ENCODE measurements around the gene OR6J1.

DNA sequence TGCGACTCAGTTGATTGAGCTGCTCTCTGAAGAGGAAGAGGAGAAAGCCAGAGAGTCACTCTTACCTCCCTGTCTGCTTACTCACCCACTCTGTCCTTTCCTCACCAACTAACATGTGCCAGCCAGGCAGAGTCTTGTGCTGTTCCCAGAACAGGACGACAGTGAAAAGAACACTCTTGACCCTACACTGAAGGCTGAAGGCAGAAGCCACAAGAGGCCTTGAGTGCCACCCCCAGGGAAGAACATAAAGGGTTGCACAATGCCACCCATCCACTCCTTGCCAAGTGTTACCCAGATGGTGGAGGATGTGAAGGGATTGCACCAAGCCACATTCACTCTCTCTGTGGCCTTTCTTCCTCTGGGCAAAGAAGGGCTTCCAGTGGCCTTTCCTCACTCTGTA is 33.2 kb downstream of the OR6J1 start:
- TF ChIP-seq POLR2A (IDR thresholded peaks at IDR 0.05) (no peak), POLR2AphosphoS5 (IDR thresholded peaks at IDR 0.05) (no peak)
- TF ChIP-seq, protein P1, sequence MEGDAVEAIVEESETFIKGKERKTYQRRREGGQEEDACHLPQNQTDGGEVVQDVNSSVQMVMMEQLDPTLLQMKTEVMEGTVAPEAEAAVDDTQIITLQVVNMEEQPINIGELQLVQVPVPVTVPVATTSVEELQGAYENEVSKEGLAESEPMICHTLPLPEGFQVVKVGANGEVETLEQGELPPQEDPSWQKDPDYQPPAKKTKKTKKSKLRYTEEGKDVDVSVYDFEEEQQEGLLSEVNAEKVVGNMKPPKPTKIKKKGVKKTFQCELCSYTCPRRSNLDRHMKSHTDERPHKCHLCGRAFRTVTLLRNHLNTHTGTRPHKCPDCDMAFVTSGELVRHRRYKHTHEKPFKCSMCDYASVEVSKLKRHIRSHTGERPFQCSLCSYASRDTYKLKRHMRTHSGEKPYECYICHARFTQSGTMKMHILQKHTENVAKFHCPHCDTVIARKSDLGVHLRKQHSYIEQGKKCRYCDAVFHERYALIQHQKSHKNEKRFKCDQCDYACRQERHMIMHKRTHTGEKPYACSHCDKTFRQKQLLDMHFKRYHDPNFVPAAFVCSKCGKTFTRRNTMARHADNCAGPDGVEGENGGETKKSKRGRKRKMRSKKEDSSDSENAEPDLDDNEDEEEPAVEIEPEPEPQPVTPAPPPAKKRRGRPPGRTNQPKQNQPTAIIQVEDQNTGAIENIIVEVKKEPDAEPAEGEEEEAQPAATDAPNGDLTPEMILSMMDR (IDR thresholded peaks at IDR 0.05) = no peak
